HepG2 (cell line): ENCODE results near the gene ZNF507. TPM values are rescaled to one million over a fixed set of nuclear protein-coding genes. Genes with fewer than 3 reads are reported as not detected.

Source experiments
- CREB1 ChIP-seq, 2 experiments: fragments of 450-650 bp in 1 of 2; IDR thresholded peaks; 2 replicates each; pipeline ENCODE4 v1.6.1; 2016 to 2017; ENCODE audit warnings: control low read depth in 1 of 2, mild to moderate bottlenecking in 1 of 2, missing compliant biosample characterization in 1 of 2, missing genetic modification characterization in 1 of 2
- FIP1L1 ChIP-seq: fragments of 200-400 bp; formaldehyde crosslinking; IDR thresholded peaks from 2 replicates; pipeline ENCODE4 v1.6.1; 2018; ENCODE audit warnings: low read depth, mild to moderate bottlenecking, low read length, moderate library complexity, borderline replicate concordance; ENCODE audit not compliant: insufficient read depth
- FOSL1 ChIP-seq: sonication (generic); formaldehyde crosslinking; IDR thresholded peaks from 2 replicates; pipeline ENCODE4 v1.9.0; 2021; ENCODE audit warnings: missing genetic modification reagents, borderline replicate concordance
- GABPA ChIP-seq, 2 experiments: IDR thresholded peaks; 2 replicates each; pipeline ENCODE4 v1.6.1; 2011 to 2016; ENCODE audit warnings: low read depth in 2 of 2, low read length in 1 of 2, missing biosample characterization in 1 of 2, missing genetic modification characterization in 1 of 2
- KDM3A ChIP-seq: IDR thresholded peaks from 2 replicates; pipeline ENCODE4 v1.6.1; 2018; ENCODE audit warnings: low read depth, missing compliant biosample characterization
- MAF1 ChIP-seq: sonication (generic); formaldehyde crosslinking; IDR thresholded peaks from 2 replicates; pipeline ENCODE4 v1.5.0; 2020; ENCODE audit warnings: missing genetic modification reagents, borderline replicate concordance
- MAFG ChIP-seq: sonication (generic); formaldehyde crosslinking; IDR thresholded peaks from 2 replicates; pipeline ENCODE4 v1.5.1; 2020; ENCODE audit warnings: mild to moderate bottlenecking, missing genetic modification reagents
- MED1 ChIP-seq: sonication (generic); formaldehyde crosslinking; IDR thresholded peaks from 2 replicates; pipeline ENCODE4 v1.4.0; 2020; ENCODE audit warnings: missing genetic modification reagents
- SNRNP70 ChIP-seq: fragments of 200-400 bp; formaldehyde crosslinking; IDR thresholded peaks from 2 replicates; pipeline ENCODE4 v1.6.1; 2017; ENCODE audit warnings: mild to moderate bottlenecking, low read depth, low read length, moderate library complexity
- ZBTB2 ChIP-seq: sonication (generic); formaldehyde crosslinking; IDR thresholded peaks from 2 replicates; pipeline ENCODE4 v1.8.0; 2022; ENCODE audit warnings: low read depth, missing genetic modification reagents
- ZBTB34 ChIP-seq: sonication (generic); formaldehyde crosslinking; IDR thresholded peaks from 2 replicates; pipeline ENCODE4 v1.8.0; 2022; ENCODE audit warnings: mild to moderate bottlenecking, missing genetic modification reagents
- ZBTB40 ChIP-seq, 2 experiments: fragments of 450-650 bp in 1 of 2; sonication (generic) in 1 of 2; formaldehyde crosslinking in 1 of 2; IDR thresholded peaks; 2 replicates each; pipeline versions ENCODE4 v1.6.1 to v1.8.0; 2016 to 2022; ENCODE audit warnings: antibody characterized with exemption in 1 of 2, mild to moderate bottlenecking in 1 of 2, missing genetic modification reagents in 1 of 2
- ZNF136 ChIP-seq: sonication (generic); formaldehyde crosslinking; IDR thresholded peaks from 2 replicates; pipeline ENCODE4 v1.8.1; 2022; ENCODE audit warnings: low read depth, mild to moderate bottlenecking, moderate library complexity, missing genetic modification reagents
- ZNF547 ChIP-seq: sonication (generic); formaldehyde crosslinking; IDR thresholded peaks from 2 replicates; pipeline ENCODE4 v1.5.1; 2020; ENCODE audit warnings: mild to moderate bottlenecking, missing genetic modification reagents
- ZNF749 ChIP-seq: sonication (generic); formaldehyde crosslinking; IDR thresholded peaks from 2 replicates; pipeline ENCODE4 v1.8.0; 2022; ENCODE audit warnings: mild to moderate bottlenecking, missing genetic modification reagents, moderate library complexity, borderline replicate concordance
- polyA plus RNA-seq, 8 experiments: library from polyadenylated mRNA; depleted of rRNA in 3 of 8; stranded (reverse) in 7 of 8; unstranded in 1 of 8; fragments of >200 nt; fragmentation: Illumina TruSeq in 4 of 8; extraction: Trizol in 4 of 8; gene quantifications; 2 replicates each; pipeline versions ENCODE4 v1.2.1 to v1.2.3, GENCODE V29; 2011 to 2016; ENCODE audit warnings: low read depth in 4 of 8, missing spikeins in 1 of 8, mixed read lengths in 1 of 8; ENCODE audit not compliant: insufficient read depth in 1 of 8
- total RNA-seq, 5 experiments: library from RNA; depleted of rRNA; stranded (reverse); fragments of >200 nt; fragmentation: Illumina TruSeq; extraction: Trizol; gene quantifications; 2 replicates each; pipeline ENCODE4 v1.2.3, GENCODE V29; 2016; ENCODE audit warnings: low read depth in 1 of 5

The ZNF507 gene
- total and polyA plus RNA-seq, 2 of the 13 experiments (the other 11 are each of a cell fraction or from before 2014, with no cell fraction given): 7.3 to 10.9 TPM

GRCh38 chr19:32345261-32346207 is at the start of gene ZNF507 (continued):
- TF ChIP-seq ZBTB40 (IDR thresholded peaks at IDR 0.05) (no peak), ZBTB40 (CRISPR knock-in tag; IDR thresholded peaks at IDR 0.05) (no peak), FOSL1 (no peak), GABPA (IDR thresholded peaks at IDR 0.05; ENCODE audit: low read depth, low read length) (no peak; the same call in 1 of the 2 replicates), GABPA (CRISPR knock-in tag; IDR thresholded peaks at IDR 0.05; ENCODE audit: low read depth) (no peak), MAFG (no peak), ZNF749 (CRISPR knock-in tag) (no peak), FIP1L1 (no peak), CREB1 (IDR thresholded peaks at IDR 0.05) (no peak), CREB1 (CRISPR knock-in tag; IDR thresholded peaks at IDR 0.05) (no peak), ZNF136 (CRISPR knock-in tag) (no peak), KDM3A (no peak; the same call in 1 of the 2 replicates), ZBTB2 (CRISPR knock-in tag) (peak; percentile 27; the same call in 1 of the 2 replicates), SNRNP70 (no peak), MED1 (CRISPR knock-in tag) (peak; percentile 30; the same call in 1 of the 2 replicates), ZNF547 (CRISPR knock-in tag) (peak; percentile 48; the same call in 1 of the 2 replicates), ZBTB34 (CRISPR knock-in tag) (0 out of 2 replicates have a peak, but pooled peaks have one; percentile 41), MAF1 (CRISPR knock-in tag) (no peak)
